Measurements from ENCODE around the gene AMDHD2.

The AMDHD2 gene

DNA sequence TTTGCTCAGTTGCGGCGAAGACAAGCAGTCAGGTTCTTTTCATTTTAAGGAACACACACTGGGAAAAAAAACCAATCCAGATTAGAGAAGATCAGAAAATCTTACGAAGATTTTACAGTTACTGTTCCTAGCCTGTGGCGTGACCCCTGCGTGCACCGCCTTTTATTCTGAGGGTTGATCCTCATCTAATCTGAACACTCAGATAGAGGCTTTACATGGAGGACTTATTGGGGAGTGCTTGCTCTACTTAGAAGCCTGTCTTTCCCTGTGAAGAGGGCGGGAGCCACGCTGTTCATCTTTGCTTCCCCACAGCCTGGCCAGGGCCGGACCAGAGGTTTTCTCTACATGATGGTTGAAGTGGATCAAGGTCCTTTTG is 43.8 kb upstream of the AMDHD2 start:
- ChIA-PET POLR2A (no interaction called here), CTCF (no interaction called here)
- no peak overlapping the region for H3K4me3 ChIP-seq (ENCODE audit: low read depth, low read length)
- no peaks in the 10 kb centered on the region for H3K9me3 ChIP-seq (ENCODE audit: control insufficient read depth, insufficient read depth, low read depth, low read length)
- no peak overlapping the region for H3K27ac ChIP-seq (ENCODE audit: extremely low read depth, low read depth, low read length)
- H3K4me1 ChIP-seq (ENCODE audit: control insufficient read depth, insufficient read depth, low read length), result peaks cover 10% of the 10 kb centered on the region
- TF ChIP-seq ZNF350 (tag by site-specific recombination; IDR thresholded peaks at IDR 0.05), result no peak
- no peak for TF ChIP-seq ZNF521 (tag by site-specific recombination; IDR thresholded peaks at IDR 0.05)
- TF ChIP-seq MZF1 (tag by site-specific recombination; IDR thresholded peaks at IDR 0.05; ENCODE audit: borderline replicate concordance), result no peak
- TF ChIP-seq, protein P1, sequence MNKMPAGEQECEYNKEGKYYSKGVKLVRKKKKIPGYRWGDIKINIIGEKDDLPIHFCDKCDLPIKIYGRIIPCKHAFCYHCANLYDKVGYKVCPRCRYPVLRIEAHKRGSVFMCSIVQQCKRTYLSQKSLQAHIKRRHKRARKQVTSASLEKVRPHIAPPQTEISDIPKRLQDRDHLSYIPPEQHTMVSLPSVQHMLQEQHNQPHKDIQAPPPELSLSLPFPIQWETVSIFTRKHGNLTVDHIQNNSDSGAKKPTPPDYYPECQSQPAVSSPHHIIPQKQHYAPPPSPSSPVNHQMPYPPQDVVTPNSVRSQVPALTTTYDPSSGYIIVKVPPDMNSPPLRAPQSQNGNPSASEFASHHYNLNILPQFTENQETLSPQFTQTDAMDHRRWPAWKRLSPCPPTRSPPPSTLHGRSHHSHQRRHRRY (tag by site-specific recombination; IDR thresholded peaks at IDR 0.05), result no peak
- TF ChIP-seq ZNF214 (tag by site-specific recombination; IDR thresholded peaks at IDR 0.05; ENCODE audit: borderline replicate concordance), result no peak
- TF ChIP-seq ZNF184 (tag by site-specific recombination; IDR thresholded peaks at IDR 0.05), result no peak
- H3K36me3 ChIP-seq (ENCODE audit: control insufficient read depth in 2 of 2, insufficient read depth in 1 of 2, low read length in 2 of 2), result peaks cover 0 to 4% of the 10 kb centered on the region in 2 experiments; a peak in 1 of 3 replicates

DNA sequence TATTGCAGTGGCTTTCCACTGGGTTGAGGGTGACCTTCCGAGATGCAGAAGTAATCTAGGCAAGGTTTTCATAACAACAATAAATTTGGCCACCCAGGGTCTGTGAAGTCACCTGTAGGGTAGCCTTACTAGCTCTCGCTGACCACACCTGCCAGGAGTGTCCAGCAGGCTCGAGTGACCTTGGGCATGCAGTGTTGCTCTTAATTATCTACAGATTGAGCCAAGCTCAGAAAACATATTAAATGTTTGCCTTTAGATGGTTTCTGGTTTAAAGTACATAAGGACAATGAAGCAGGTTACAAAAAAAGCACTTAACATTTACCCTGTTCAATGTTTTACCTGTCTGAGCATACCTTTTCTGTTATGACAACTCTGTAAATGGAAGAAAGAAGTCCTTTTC is 43.4 kb upstream of the AMDHD2 start:
- H3K4me1 ChIP-seq (ENCODE audit: control insufficient read depth, insufficient read depth, low read length), result peaks cover 6% of the 10 kb centered on the region
- H3K9me3 ChIP-seq (ENCODE audit: control insufficient read depth, insufficient read depth, low read depth, low read length), result no peaks in the 10 kb centered on the region
- POLR2A ChIA-PET, result interaction anchor here (1.4 kb wide), 1 partner anchor 9 kb away, joined by 3 read pairs; no protein-coding TSS in a partner anchor
- no peak overlapping the region for H3K4me3 ChIP-seq (ENCODE audit: low read depth, low read length)
- H3K36me3 ChIP-seq (ENCODE audit: control insufficient read depth in 2 of 2, insufficient read depth in 1 of 2, low read length in 2 of 2), result peaks cover 0 to 4% of the 10 kb centered on the region in 2 experiments; a peak in 1 of 3 replicates
- CTCF ChIA-PET, result no interaction called here
- no peak overlapping the region for H3K27ac ChIP-seq (ENCODE audit: extremely low read depth, low read depth, low read length)
- TF ChIP-seq, protein P2, sequence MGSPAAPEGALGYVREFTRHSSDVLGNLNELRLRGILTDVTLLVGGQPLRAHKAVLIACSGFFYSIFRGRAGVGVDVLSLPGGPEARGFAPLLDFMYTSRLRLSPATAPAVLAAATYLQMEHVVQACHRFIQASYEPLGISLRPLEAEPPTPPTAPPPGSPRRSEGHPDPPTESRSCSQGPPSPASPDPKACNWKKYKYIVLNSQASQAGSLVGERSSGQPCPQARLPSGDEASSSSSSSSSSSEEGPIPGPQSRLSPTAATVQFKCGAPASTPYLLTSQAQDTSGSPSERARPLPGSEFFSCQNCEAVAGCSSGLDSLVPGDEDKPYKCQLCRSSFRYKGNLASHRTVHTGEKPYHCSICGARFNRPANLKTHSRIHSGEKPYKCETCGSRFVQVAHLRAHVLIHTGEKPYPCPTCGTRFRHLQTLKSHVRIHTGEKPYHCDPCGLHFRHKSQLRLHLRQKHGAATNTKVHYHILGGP (tag by site-specific recombination; IDR thresholded peaks at IDR 0.05), result no peak
- TF ChIP-seq, protein P3, sequence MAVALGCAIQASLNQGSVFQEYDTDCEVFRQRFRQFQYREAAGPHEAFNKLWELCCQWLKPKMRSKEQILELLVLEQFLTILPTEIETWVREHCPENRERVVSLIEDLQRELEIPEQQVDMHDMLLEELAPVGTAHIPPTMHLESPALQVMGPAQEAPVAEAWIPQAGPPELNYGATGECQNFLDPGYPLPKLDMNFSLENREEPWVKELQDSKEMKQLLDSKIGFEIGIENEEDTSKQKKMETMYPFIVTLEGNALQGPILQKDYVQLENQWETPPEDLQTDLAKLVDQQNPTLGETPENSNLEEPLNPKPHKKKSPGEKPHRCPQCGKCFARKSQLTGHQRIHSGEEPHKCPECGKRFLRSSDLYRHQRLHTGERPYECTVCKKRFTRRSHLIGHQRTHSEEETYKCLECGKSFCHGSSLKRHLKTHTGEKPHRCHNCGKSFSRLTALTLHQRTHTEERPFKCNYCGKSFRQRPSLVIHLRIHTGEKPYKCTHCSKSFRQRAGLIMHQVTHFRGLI (tag by site-specific recombination; IDR thresholded peaks at IDR 0.05), result no peak
- no peak for TF ChIP-seq ZNF140 (tag by site-specific recombination; IDR thresholded peaks at IDR 0.05)
- no peak for TF ChIP-seq HOXD13 (CRISPR knock-in tag; IDR thresholded peaks at IDR 0.05; ENCODE audit: borderline replicate concordance)
- no peak for TF ChIP-seq ZNF423 (tag by site-specific recombination; IDR thresholded peaks at IDR 0.05)
- no peak for TF ChIP-seq ZNF239 (tag by site-specific recombination; IDR thresholded peaks at IDR 0.05)
- TF ChIP-seq, protein P4, sequence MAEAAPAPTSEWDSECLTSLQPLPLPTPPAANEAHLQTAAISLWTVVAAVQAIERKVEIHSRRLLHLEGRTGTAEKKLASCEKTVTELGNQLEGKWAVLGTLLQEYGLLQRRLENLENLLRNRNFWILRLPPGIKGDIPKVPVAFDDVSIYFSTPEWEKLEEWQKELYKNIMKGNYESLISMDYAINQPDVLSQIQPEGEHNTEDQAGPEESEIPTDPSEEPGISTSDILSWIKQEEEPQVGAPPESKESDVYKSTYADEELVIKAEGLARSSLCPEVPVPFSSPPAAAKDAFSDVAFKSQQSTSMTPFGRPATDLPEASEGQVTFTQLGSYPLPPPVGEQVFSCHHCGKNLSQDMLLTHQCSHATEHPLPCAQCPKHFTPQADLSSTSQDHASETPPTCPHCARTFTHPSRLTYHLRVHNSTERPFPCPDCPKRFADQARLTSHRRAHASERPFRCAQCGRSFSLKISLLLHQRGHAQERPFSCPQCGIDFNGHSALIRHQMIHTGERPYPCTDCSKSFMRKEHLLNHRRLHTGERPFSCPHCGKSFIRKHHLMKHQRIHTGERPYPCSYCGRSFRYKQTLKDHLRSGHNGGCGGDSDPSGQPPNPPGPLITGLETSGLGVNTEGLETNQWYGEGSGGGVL (tag by site-specific recombination; IDR thresholded peaks at IDR 0.05), result no peak
- TF ChIP-seq, protein P5, sequence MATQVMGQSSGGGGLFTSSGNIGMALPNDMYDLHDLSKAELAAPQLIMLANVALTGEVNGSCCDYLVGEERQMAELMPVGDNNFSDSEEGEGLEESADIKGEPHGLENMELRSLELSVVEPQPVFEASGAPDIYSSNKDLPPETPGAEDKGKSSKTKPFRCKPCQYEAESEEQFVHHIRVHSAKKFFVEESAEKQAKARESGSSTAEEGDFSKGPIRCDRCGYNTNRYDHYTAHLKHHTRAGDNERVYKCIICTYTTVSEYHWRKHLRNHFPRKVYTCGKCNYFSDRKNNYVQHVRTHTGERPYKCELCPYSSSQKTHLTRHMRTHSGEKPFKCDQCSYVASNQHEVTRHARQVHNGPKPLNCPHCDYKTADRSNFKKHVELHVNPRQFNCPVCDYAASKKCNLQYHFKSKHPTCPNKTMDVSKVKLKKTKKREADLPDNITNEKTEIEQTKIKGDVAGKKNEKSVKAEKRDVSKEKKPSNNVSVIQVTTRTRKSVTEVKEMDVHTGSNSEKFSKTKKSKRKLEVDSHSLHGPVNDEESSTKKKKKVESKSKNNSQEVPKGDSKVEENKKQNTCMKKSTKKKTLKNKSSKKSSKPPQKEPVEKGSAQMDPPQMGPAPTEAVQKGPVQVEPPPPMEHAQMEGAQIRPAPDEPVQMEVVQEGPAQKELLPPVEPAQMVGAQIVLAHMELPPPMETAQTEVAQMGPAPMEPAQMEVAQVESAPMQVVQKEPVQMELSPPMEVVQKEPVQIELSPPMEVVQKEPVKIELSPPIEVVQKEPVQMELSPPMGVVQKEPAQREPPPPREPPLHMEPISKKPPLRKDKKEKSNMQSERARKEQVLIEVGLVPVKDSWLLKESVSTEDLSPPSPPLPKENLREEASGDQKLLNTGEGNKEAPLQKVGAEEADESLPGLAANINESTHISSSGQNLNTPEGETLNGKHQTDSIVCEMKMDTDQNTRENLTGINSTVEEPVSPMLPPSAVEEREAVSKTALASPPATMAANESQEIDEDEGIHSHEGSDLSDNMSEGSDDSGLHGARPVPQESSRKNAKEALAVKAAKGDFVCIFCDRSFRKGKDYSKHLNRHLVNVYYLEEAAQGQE (tag by site-specific recombination; IDR thresholded peaks at IDR 0.05), result no peak
- TF ChIP-seq ZNF629 (tag by site-specific recombination; IDR thresholded peaks at IDR 0.05), result no peak
- TF ChIP-seq EGR2 (tag by site-specific recombination; IDR thresholded peaks at IDR 0.05; ENCODE audit: low read depth), result no peak
